ENCODE results near the gene SLC5A3. TPM values are rescaled to one million over a fixed set of nuclear protein-coding genes. Genes with fewer than 3 reads are reported as not detected.

Gene SLC5A3
- total RNA-seq, 1 donor from 2014 or later = 45.0 TPM

GRCh38 chr21:34097442-34097841 lies 24.1 kb downstream of the SLC5A3 start:
- no peak for DNase-seq (ENCODE audit: low read depth)

GRCh38 chr21:34100337-34100736 lies 27.0 kb downstream of the SLC5A3 start:
- no peak for DNase-seq (ENCODE audit: low read depth)

- DNase-seq (ENCODE audit: low read depth) = no peak
Measured at GRCh38 chr21:34100790-34101189, 27.4 kb downstream of the SLC5A3 start.

- DNase-seq (ENCODE audit: low read depth) = no peak
Measured at GRCh38 chr21:34105947-34106541, 32.7 kb downstream of the SLC5A3 start.

- no peak for DNase-seq (ENCODE audit: low read depth)
Measured at GRCh38 chr21:34107606-34108005, 34.2 kb downstream of the SLC5A3 start.

GRCh38 chr21:34109075-34109474 lies 35.7 kb downstream of the SLC5A3 start:
- DNase-seq (ENCODE audit: low read depth) = no peak

- DNase-seq (ENCODE audit: low read depth) = no peak
Measured at GRCh38 chr21:34110594-34111202, 37.3 kb downstream of the SLC5A3 start.

GRCh38 chr21:34112316-34113033 lies 39.1 kb downstream of the SLC5A3 start:
- no peak for DNase-seq (ENCODE audit: low read depth)

GRCh38 chr21:34113842-34114241 lies 40.5 kb downstream of the SLC5A3 start:
- DNase-seq (ENCODE audit: low read depth) = no peak

- DNase-seq (ENCODE audit: low read depth) = no peak
Measured at GRCh38 chr21:34115160-34115559, 41.8 kb downstream of the SLC5A3 start.

GRCh38 chr21:34116569-34116968 lies 43.2 kb downstream of the SLC5A3 start:
- DNase-seq (ENCODE audit: low read depth) = no peak

- peak; percentile 57 for DNase-seq (ENCODE audit: low read depth)
Measured at GRCh38 chr21:34120867-34121266, 47.5 kb downstream of the SLC5A3 start.

GRCh38 chr21:34122047-34122446 lies 48.7 kb downstream of the SLC5A3 start:
- no peak for DNase-seq (ENCODE audit: low read depth)

Other genes with a start within 250 kb of the SLC5A3 start
- gene ATP5PO, start 157.8 kb upstream of the SLC5A3 start, total RNA-seq = 198 and 272 TPM in 2 replicates
- gene MRPS6, start within 50 bp of the SLC5A3 start, total RNA-seq = 55.8 and 103 TPM in 2 replicates